GM19099 (cell line): ENCODE measurements around the gene DLD.

Experiments
- POLR2A ChIP-seq: IDR thresholded peaks from 3 replicates; pipeline ENCODE4 v1.6.1; 2011; ENCODE audit warnings: low read depth; ENCODE audit not compliant: insufficient read length; ENCODE audit errors: extremely low read depth

Gene DLD, protein sequence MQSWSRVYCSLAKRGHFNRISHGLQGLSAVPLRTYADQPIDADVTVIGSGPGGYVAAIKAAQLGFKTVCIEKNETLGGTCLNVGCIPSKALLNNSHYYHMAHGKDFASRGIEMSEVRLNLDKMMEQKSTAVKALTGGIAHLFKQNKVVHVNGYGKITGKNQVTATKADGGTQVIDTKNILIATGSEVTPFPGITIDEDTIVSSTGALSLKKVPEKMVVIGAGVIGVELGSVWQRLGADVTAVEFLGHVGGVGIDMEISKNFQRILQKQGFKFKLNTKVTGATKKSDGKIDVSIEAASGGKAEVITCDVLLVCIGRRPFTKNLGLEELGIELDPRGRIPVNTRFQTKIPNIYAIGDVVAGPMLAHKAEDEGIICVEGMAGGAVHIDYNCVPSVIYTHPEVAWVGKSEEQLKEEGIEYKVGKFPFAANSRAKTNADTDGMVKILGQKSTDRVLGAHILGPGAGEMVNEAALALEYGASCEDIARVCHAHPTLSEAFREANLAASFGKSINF

DNA sequence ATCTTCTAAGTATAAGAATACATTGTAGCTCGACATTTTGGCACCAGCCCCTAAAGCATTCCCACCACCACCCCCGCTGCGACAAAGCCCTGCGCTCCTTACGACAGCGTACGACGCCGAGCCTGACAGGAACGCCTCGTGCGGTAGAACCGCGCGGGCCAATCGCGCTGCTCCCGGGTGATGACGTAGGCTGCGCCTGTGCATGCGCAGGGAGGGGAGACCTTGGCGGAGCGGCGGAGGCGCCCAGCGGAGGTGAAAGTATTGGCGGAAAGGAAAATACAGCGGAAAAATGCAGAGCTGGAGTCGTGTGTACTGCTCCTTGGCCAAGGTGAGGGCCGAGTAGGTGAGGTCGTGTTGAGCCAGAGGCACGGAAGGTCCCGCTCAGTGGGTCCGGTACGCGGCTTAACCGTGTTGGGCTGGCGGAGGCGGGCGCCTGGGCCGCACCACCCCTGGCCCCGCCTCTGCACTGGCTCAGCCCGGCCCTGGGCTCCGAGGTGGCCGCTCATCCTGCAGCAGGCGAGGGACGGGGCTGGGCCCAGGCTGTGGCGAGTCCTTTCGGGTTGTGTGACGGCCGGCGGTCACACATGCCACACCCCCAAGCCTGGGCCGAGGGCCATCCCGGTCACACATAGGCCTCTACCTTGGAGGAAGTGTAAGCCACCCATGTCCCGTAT is at the start of gene DLD:
Gene DLD, plus strand, starts transcription at position 222 of the 674 bp plus-strand sequence. Its CDS starts 68 bp downstream, at position 290.
- TF ChIP-seq POLR2A = peak; percentile 69

DNA sequence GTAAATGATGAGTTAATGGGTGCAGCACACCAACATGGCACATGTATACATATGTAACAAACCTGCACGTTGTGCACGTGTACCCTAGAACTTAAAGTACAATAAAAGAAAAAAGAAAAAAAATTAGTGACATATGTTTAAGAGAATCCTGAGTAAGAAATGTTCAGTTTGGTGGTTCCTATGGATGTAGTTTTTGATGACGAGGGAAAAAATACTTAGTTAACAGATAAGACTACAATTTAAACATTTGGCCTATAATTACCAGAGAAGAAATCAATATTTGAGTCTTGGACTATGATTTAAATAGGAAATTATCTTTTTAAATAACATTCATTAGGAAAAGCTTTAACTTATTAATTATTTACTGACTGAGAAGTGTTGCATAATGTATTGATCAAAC is 48.8 kb upstream of the DLD start:
- no peak for TF ChIP-seq POLR2A

DNA sequence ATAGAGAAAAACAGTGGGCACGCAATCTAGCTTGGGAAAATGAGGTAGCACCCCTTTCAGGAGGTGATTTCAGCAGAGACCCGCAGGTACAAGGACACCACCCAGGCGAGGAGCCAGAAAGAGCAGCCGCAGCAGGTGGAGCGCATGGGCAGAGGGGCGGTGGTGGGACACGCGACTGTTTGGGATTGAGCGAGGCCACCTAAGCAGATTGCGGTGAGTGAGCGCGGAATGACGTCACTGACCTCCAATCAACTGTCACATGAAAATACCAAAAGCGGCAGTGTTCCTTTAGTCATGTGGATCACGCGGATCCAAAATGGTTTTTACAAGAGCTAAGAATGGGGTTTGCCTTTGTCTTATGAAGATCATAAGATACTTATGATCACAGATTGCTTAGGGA is 47.8 kb upstream of the DLD start:
- no peak for TF ChIP-seq POLR2A

DNA sequence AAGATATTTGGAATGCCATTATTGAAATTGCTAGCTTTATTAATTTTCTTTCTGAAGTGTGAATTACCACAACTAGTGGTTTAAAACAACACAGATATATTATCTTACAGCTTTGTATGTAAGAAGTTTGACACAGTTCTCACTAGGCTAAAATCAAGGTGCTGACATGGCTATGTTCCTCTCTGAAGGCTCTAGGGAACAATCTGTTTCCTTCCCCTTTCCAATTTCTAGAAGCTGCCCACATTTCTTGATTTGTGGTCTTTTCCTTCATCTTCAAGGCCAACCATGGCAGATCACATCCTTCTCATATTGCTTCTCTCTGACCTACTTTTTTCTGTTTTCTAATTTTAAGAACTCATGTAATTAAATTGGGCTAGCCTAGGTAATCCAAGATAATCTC is 44.7 kb upstream of the DLD start:
- no peak for TF ChIP-seq POLR2A

DNA sequence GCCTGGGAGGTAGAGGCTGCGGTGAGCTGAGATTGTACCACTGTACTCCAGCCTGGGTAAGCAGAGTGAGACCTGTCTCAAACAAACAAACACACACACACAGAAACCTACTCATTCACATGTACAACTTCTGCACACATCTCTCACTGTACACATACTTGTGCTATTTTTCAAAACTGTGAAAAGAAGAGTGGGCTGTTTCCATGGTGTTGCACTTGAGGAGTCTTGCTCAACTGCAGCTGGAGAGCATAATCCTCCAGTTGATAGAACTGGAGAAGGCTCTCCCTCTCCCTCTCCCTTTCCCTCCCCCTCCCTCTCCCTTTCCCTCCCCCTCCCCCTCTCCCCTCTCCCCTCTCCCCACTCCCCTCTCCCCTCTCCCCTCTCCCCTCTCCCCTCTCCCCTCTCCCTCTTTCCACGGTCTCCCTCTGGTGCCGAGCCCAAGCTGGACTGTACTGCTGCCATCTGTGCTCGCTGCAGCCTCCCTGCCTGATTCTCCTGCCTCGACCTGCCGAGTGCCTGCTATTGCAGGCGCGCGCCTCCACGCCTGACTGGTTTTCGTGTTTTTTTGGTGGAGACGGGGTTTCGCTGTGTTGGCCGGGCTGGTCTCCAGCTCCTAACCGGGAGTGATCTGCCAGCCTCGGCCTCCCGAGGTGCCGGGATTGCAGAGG is 43.7 kb upstream of the DLD start:
- TF ChIP-seq POLR2A = no peak

DNA sequence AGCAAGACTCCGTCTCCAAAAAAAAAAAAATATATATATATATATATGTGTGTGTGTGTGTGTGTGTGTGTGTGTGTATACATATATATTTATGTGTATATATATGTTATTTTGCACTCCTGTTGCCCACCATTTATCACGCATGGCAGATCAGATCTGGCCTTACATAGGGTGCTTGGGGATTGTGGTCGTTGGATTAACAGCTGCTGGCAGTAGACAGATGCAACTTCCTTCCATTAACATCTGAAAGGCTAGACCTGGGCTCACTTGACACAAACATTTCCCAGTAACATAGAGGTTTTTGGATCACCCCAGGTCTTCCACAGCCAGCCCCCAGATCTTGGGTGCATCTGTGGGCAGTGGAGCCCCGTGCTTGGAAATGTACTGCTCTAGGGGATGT is 40.8 kb upstream of the DLD start:
- TF ChIP-seq POLR2A = no peak

DNA sequence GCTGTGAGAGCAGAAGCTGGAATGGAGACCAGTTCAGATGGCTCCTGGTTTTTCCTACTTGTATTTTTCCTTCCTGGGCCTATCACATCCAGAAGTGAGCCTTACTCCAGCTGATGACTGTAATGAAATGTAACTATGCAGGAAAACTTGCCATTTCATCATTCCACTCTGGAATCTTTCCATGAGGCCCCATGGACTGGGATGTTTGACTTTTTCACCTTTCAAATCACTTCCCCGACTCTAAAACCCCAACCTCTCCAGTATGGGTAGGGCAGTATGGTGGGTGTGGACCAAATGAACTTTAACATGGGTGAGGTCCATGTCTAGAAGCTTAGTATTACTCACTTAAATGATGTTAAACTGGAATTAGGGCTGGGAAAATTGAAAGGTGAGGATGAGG is 40.3 kb upstream of the DLD start:
- no peak for TF ChIP-seq POLR2A

DNA sequence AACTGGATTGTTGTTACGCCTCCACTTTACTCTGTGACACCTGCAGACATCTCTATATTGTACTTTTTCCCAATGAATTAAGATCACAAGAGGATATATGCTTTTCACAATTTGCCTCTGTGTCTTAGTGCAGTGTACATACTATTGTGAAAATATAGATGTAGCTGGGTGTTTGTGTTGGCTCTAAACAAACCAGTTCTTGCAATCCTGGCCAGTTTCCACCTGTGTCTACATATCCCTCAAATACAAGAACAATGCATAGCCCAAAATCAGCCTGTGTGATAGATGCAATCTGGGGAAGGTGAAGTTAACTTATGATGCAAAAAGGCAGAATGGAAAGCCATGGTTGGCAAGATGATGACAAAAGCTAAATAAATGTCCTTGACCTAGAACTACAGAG is 36.5 kb upstream of the DLD start:
- TF ChIP-seq POLR2A = no peak

DNA sequence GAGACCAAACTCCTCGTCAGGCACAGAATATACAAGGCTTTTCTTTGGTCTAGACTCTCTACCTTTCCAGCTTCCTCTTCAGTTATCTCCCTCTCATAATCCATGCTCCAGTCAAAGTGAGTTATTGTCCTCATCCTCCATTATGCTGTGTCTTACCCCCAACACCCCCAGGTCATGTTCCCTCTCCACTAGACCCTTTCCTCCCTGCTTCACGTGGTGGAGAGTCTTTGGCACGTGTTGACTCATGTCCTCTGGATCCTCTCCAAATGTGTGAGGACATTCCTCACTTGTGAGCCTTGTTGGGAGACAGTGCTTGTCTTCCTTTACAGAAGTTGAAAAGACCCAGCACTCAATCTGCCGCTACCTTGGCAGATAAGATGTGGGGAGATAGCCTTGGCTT is 36.0 kb upstream of the DLD start:
- no peak for TF ChIP-seq POLR2A

DNA sequence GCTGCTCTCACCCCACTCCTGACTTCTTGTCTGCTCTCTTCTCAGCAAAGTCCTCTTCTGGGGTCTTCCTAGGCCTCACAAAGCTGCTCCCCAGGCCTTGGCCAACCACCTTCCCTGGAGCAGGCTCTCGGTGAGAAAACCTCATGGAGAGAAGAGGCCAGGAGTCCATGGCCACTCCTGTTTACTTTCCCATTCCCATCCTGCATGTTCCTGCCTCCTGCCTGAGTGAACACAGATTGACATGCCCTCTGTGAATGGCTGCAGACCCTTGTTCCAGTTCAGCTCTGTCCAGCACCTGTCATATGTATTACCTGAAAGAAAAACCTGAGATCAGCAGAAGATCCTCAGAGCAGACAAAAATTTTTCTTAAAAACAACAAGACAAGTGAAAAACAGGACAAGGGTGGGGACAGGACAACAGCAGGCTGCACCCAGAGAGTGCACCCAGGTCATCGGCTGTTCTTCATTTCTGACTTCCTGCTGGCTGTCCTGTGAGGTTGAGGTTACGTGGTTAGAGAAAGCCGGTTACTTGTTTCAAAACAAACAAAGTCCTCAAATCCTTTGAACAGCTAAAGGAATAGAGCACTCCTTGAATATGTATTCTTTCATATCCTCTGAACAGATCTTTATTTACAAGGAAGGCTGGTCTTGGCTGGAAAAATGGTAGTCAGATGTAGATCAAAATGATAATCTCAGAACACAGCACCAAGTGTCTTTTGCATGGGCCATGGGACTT is 34.0 kb upstream of the DLD start:
- TF ChIP-seq POLR2A = no peak

DNA sequence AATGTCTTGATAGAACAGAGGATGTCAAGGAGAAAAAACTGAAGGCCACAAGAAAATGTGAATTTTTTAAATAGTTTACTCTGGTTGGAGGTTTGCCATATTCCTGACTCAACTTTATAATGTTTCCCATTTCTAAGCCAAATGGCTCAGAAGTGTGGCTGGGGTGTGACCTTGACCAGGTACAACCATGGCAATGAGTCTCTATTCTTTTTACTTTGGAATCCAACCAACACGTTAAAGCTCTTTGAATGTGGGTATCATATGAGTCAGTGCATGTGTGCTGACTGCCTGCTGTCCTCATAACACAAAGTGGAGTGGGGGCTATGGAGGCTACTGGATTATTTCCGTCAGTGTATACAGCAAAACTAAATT is 33.5 kb upstream of the DLD start:
- TF ChIP-seq POLR2A = no peak

DNA sequence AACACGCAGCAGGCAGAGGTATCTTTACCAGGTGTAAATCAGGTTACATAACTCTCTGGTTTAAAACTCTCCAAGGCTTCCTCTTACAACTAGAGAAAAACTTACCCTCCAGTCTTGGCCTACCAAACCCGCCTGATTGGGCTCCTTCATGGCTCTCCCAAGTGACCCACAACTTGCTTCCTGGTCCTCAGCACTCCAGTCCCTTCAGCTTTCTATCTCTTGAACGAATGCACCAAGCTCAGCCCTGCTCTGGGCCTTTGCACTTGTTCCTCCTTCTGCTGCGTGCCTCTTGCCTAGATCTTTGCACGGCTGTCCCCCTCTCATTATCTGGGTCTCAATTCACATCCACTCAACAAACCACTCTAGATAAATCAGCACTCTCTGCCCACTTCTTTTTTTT is 32.7 kb upstream of the DLD start:
- TF ChIP-seq POLR2A = no peak

DNA sequence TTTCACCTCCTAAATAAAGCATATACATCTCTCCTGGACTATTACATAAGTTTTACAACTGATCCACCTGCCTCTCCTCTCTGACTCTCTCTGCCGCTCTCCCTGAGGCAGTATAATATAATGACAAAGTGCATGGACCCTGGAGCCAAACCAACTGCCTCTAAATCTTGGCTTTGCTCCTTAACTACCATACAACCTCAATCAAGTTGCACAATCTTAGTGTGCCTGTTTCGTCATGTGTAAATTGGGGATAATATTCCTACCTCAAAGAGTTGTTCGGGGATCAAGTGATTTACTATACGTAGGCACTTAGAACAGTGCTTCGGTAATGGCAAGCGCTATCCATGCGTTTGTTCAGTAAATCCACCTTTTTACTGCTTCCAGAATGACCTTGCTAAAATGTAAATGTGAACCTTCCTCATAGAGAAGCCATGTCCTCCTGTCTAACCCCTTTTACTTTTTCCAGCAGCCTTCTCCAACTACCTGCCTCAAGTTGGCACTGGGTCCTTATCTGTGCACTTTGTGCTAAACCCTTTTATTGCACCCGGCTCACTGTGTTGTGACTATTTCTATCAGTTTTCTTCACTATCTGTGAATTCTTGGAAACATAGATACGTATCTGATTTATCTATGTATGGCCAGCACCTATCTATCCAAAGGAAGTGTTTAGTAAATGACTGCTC is 30.6 kb upstream of the DLD start:
- no peak for TF ChIP-seq POLR2A

DNA sequence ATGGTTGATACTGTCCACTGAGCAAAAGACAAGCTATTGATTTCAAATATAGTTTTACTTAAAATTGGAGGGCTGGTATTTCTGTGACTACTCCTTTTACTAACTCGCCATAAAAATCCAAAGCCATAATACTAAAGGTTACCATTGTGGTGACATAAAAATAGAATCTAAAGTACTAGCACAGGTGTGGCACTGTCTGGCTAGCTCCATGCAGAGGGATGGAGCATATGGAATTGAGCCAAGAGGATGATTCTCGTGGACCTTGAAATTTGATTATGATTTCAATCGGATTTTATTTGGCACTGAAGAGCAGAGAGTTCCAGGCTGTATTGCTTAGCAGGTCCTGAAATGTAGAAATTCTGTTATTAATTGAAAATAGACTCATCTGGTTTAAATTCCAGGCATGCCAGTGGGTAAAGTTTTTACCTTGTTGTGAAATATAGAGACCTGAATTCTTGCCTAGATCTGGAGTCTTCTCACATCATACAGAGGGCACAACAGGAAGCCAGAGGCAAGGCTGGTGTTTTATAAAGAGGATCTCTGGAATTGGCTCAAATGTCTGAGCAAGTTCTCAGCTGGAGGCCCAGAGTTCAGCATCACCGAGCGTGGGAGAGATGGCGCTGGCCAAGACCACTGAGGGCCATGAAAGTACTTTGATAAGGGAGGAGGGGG is 29.9 kb upstream of the DLD start:
- TF ChIP-seq POLR2A = no peak
